ENCODE data around the gene MGAT5B.
A peak's percentile ranks its signal among the peaks of the same experiment; 100 is the strongest.

Gene MGAT5B

DNA sequence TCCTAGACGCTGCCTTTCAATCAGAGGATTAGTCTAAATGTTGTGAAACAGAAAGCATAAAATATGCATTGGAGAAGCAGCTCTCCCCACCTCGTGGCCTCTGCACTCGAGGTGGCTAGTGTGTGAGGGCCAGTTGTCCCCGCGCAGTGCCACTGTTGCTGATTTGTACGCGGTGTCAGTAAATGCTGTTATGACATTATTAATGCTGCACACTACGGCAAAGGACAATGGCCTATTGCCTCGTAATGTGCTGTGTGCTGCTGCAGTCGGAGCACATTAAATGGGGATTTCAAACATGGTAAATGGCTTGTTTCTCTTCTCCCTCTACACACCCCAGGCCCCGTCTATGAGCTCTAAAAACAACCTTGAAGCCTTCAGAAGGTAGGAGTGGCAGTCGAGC lies 5.7 kb upstream of the MGAT5B start:
- no peaks in the 10 kb centered on the region for H3K27me3 ChIP-seq
- H3K4me1 ChIP-seq: peaks cover 8% of the 10 kb centered on the region
- no peaks in the 10 kb centered on the region for H3K9me3 ChIP-seq
- no peak for DNase-seq
- no peaks in the 10 kb centered on the region for H3K36me3 ChIP-seq
- TF ChIP-seq, protein P1, sequence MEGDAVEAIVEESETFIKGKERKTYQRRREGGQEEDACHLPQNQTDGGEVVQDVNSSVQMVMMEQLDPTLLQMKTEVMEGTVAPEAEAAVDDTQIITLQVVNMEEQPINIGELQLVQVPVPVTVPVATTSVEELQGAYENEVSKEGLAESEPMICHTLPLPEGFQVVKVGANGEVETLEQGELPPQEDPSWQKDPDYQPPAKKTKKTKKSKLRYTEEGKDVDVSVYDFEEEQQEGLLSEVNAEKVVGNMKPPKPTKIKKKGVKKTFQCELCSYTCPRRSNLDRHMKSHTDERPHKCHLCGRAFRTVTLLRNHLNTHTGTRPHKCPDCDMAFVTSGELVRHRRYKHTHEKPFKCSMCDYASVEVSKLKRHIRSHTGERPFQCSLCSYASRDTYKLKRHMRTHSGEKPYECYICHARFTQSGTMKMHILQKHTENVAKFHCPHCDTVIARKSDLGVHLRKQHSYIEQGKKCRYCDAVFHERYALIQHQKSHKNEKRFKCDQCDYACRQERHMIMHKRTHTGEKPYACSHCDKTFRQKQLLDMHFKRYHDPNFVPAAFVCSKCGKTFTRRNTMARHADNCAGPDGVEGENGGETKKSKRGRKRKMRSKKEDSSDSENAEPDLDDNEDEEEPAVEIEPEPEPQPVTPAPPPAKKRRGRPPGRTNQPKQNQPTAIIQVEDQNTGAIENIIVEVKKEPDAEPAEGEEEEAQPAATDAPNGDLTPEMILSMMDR (IDR thresholded peaks at IDR 0.05; ENCODE audit: low read depth, low read length): no peak
- H3K4me3 ChIP-seq (ENCODE audit: low read depth, low read length): no peak overlapping the region

DNA sequence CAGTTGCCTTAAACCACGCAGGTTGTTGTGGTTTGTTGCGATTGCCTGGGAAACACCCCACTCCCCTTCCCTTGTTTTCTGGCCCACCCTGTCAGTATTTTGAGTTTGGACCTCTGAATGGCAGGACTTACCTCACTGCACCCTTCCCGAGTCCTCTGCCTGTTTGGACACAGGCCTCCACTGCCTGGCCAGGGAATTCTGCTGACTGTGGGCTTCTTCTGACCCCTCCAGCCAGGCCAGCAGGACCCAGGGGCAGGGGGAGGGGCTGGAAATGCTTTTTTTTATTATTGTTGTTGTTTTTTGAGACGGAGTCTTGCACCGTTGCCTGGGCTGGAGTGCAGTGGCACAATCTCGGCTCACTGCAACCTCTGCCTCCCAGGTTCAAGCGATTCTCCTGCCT lies 4.2 kb upstream of the MGAT5B start:
- no peak for DNase-seq
- peaks cover 13% of the 10 kb centered on the region for H3K4me1 ChIP-seq
- TF ChIP-seq, protein P1 (IDR thresholded peaks at IDR 0.05; ENCODE audit: low read depth, low read length): no peak
- no peaks in the 10 kb centered on the region for H3K36me3 ChIP-seq
- H3K27me3 ChIP-seq: no peaks in the 10 kb centered on the region
- no peaks in the 10 kb centered on the region for H3K9me3 ChIP-seq
- H3K4me3 ChIP-seq (ENCODE audit: low read depth, low read length): no peak overlapping the region

DNA sequence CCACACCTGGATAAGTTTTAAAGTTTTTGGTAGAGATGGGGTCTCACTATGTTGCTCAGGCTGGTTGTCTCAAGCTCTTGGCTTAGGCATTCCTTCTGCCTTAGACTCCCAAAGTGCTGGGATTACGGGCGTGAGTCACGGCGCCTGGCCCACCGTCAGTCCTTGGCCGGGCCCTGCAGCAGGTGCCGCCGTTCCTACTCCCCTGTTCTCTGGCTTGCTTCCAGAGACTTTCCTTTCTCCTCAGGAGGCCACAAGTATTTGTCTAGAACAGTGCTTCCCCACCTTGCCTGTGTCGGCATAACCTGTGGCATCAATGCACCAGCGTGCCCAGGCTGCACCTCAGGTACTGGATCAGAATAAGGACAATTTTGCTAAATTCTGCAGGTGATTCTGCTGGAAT lies 3.0 kb upstream of the MGAT5B start:
- DNase-seq: no peak
- Histone ChIP-seq H3K36me3 (no peaks in the 10 kb centered on the region), H3K27me3 (no peaks in the 10 kb centered on the region), H3K4me3 (ENCODE audit: low read depth, low read length) (no peak overlapping the region), H3K9me3 (no peaks in the 10 kb centered on the region), H3K4me1 (peaks cover 13% of the 10 kb centered on the region)
- TF ChIP-seq, protein P1 (IDR thresholded peaks at IDR 0.05; ENCODE audit: low read depth, low read length): no peak

DNA sequence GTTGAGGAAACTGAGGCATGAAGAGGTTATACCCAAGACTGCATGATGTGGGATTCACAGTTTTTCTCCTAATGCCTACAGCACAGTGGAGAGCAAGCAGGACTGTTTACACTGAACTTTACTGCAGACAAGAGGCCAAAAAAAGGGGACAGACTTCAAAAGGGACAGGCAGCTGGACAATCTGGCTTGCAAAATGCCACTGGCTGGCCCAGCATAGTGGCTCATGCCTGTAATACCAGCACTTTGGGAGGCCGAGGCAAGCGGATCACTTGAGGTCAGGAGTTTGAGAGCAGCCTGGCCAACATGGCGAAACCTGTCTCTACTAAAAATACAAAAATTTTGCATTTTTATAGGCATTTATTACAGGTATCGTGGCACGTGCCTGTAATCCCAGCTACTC lies 2.0 kb upstream of the MGAT5B start:
- TF ChIP-seq, protein P1 (IDR thresholded peaks at IDR 0.05; ENCODE audit: low read depth, low read length): no peak
- H3K4me3 ChIP-seq (ENCODE audit: low read depth, low read length): no peak overlapping the region
- no peaks in the 10 kb centered on the region for H3K9me3 ChIP-seq
- no peaks in the 10 kb centered on the region for H3K27me3 ChIP-seq
- peaks cover 20% of the 10 kb centered on the region for H3K4me1 ChIP-seq
- H3K36me3 ChIP-seq: no peaks in the 10 kb centered on the region
- no peak for DNase-seq

DNA sequence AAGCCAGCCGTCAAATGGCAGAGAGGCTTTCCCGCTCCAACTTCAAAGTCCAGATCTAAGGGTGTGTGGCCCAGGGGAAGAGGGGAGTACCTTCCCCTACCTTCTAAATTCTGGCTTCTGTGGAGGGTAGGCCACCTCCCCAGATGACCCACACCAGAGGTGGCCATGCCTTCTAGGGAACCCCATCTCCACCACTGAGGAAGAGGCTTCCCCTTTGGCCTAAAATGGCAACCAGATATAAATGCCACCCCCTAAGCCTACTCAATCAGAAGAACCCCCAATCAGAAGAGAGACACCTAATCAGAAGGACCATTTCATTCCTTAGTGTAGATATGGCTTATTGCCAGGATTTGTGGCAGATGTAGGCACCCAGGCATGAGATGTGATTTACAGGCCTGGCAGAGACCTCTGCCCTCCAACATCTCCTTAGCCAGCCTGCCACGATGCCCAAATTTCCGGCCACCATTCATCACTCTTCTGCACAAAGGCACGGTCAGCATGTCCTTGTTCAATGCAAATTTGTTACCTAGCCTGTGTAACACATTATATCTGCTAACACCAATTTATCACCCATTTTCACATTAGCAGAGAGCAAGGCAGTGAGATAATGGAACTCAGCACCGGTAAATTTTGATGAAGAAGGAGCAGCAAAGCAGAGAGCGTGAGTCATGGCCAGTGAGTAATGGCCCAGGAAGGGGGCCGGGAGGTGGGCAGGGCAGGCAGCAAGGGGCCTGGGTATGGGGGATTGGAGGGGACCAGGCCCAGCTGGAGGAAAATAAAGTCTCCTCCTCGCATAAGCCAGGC lies 1.2 kb upstream of the MGAT5B start:
- Histone ChIP-seq H3K4me1 (peaks cover 20% of the 10 kb centered on the region), H3K27me3 (no peaks in the 10 kb centered on the region), H3K4me3 (ENCODE audit: low read depth, low read length) (peak overlapping the region; percentile 47; the same call in 1 of the 2 replicates), H3K36me3 (no peaks in the 10 kb centered on the region), H3K9me3 (no peaks in the 10 kb centered on the region)
- peak; percentile 43 for DNase-seq
- TF ChIP-seq, protein P1 (IDR thresholded peaks at IDR 0.05; ENCODE audit: low read depth, low read length): no peak

DNA sequence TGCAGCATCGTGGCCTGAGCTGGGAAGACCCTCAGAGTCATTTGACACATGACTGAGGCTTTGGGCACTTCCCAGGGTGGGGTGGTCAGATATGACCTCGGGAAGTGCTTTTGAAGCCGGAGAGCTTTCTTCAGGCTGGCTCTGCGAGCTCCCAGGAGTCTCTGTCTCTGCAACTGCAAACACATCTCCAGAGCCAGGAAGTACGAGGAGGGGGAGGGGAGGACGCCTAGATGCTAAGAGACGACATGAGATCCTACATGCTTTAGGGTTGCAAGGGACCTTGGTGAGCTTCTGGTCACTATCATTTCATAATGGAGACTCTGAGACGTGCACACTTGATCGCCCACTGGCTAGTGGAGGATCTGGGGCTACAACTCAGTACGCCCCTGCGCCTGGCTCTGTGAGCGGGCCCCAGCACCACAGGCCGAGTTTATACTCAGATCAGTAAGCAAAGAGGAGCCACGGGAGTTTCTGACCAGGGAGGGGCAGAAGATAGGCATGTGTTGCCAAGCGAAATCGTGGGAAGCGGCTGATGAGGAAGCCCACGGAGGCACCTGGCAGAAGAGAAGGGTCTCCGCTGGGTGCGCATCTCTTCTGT lies 527 bp upstream of the MGAT5B start:
- TF ChIP-seq, protein P1 (IDR thresholded peaks at IDR 0.05; ENCODE audit: low read depth, low read length): no peak
- DNase-seq: peak; percentile 65
- H3K27me3 ChIP-seq: no peaks in the 10 kb centered on the region
- H3K36me3 ChIP-seq: no peaks in the 10 kb centered on the region; the same call in 1 of the 2 replicates
- no peaks in the 10 kb centered on the region for H3K9me3 ChIP-seq
- H3K4me3 ChIP-seq (ENCODE audit: low read depth, low read length): peak overlapping the region; percentile 47
- H3K4me1 ChIP-seq: peaks cover 20% of the 10 kb centered on the region

Measured in BE2C (cell line).